ENCODE data around the gene TCHHL1.

- TF ChIP-seq CTCF (IDR thresholded peaks at IDR 0.05) (no peak), POLR2A (IDR thresholded peaks at IDR 0.05) (no peak)
Observed at GRCh38 chr1:152125834-152126443, 37.1 kb upstream of the TCHHL1 start.

All from esophagus squamous epithelium (tissue), 4 donors.